Daoy (cell line): Measurements from ENCODE around the gene ST6GALNAC2. TPM values are rescaled to one million over a fixed set of nuclear protein-coding genes. Genes with fewer than 3 reads are reported as not detected.
"Not testable (repeated sequence)": the region's sequence is repeated elsewhere in the genome, so short reads cannot be mapped to it uniquely, and the experiment has no call there.

ENCODE experiments used
- DNase-seq: peaks from one replicate; pipeline ENCODE4 v3.0.0-alpha.2; 2015; ENCODE audit warnings: low read depth
- total RNA-seq: library from RNA; depleted of rRNA; stranded (reverse); fragments of >200 nt; shearing (Covaris generic); gene quantifications from 2 replicates; pipeline ENCODE4 v1.2.3, GENCODE V29; 2014; rRNA removed

The ST6GALNAC2 gene
- total RNA-seq, 1 experiment from 2014 or later = 0.40 TPM

DNA sequence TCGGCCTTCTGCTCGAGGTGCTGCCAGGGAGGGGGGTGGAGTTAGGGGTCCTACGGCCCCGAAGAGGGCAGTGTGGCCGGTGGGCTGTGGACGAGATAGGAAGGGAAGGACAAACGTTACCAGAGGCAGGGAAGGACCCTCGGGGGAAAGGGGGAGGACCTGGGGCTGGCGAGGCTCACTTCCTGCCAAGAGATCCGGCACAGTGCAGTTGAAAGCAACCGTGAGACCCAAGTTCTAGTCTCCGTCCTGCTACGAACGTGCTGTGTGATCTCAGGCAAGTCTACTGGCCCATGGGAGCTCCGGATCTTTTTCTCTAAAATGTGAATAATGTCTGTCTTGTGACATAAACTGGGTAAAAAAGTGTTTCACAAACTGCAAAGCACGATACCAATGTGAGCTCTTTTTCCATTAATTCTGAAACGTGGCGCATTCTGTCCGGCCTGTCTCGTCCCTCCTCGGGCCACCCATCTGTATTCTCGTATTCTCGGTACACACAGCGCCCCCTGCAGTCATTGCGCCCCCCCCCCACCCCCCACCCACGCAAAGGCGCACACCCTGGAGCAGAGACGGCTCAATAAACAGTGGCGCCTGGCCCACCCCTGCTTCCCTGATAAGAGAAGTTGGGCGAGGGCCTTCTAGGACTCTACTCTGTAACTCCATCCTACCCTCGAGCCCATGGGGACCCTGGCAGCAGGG, 57.0 kb downstream of the ST6GALNAC2 start:
- peak; percentile 31 for DNase-seq

DNA sequence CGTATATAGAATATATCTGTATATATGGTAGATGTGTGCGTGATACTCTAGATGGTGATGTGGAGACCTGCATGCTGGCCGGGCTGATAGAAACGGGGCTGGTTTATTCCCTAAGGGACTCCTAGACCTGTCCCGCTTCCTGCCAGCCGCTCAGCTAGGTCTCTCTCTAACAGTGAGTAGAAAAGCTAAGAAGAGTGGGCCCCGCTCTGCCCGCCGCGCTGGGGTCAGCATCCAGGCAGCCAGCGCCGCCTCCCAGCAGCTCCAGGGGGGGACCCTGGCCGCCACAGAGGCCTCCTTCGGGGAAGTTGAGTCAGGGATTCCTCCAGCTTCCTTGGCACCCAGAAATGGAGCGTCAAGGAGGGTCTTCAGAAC, 57.5 kb downstream of the ST6GALNAC2 start:
- peak; percentile 41 for DNase-seq

DNA sequence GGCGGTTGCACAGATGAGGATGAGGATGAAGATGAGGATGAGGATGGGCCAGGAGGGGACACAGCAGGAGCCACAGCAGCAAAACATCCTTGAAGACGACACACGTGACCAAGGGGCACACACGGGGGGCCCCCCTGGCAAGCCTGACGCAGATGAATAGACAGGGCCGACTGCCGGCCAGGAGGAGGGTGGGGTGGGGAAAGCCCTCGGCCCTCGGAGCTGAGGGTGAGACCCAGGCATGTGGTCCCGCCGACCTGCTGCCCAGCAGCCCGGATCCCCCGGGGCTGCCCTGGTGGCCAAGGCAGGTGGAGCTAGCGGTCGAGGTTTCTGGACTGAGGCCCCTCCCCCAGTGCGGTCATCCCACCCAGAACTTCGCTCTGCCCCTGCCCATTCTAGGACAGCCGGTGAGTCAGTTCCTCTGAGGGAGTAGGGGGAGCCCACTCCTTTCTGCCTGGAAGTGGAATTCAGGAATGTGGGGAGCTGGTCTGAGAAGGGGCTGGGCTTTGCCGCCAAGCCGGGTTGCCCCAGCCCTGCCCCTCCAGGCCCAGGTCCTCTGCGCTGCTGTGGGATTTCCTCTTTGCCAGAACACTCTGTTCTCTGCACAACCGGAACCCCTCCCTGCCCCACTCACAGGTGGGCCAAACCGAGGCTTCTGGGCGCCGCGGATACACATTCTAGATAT, 58.1 kb downstream of the ST6GALNAC2 start:
- peak; percentile 93 for DNase-seq

DNA sequence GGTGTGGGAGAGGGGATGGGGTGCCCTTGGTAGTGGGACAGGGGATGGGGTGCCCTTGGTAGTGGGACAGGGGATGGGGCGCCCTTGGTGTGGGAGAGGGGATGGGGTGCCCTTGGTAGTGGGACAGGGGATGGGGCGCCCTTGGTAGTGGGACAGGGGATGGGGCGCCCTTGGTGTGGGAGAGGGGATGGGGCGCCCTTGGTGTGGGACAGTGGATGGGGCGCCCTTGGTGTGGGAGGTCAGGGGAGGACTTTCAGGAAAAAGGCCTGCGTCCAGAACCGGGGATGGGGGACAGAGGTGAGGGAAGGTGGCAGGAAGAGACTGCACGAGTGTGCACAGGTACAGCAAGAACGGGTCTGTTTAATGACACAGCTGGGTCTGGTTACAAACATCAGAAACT, 58.6 kb downstream of the ST6GALNAC2 start:
- DNase-seq = not testable (repeated sequence)

DNA sequence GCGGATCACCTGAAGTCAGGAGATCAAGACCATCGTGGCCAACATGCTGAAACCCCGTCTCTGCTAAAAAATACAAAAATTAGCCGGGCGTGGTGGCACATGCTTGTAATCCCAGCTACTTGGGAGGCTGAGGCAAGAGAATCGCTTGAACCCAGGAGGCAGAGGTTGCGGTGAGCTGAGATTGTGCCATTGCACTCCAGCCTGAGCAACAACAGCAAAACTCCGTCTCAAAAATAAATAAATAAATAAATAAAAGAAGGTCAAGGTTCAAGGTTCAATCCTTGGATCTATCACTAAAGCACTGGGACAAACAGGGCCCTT, 60.2 kb downstream of the ST6GALNAC2 start:
- DNase-seq = not testable (repeated sequence)

DNA sequence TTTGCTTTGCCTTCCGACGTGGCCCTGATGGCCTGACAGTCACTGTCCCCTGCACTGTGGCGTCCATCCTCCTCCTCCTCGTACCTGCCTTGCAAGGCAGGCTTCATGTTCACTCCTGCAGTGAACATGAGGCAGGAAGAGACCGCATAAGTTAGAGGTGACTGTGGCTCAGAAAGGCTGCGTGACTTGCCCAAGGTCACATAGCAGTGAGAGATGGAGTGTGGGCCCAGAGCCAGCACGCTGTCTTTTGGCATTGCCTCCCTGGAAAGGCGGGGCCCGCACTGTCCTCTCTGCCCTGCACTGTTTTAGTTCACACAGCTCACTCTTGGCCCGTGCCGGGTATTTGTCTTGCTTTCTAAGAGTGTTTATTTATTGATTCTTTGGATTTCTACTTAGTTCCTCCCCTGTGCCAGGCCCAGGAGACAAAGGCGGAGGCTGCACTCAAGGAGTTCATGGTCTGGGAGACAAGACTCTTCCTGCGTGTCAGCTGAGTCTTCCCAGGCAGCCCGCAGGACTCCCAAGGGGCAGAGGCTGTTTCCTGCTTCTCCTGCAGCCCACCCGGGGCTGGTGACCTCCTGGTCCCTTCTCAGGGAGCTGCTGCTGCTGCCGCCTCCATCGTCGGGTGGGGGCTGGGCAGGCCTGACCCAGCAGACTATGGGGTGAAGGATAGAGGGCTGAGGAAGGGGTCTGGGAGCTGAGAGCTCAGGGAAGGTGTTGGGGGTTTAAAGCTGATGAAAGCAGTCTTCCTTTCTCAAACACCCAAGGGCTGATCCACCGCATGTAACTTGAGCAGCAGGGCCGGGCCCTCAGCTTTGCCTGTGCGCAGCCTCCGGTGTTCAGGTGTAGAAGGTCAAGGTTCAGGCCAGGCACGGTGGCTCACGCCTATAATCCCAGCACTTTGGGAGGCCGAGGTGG, 60.8 kb downstream of the ST6GALNAC2 start:
- DNase-seq = peak; percentile 56

DNA sequence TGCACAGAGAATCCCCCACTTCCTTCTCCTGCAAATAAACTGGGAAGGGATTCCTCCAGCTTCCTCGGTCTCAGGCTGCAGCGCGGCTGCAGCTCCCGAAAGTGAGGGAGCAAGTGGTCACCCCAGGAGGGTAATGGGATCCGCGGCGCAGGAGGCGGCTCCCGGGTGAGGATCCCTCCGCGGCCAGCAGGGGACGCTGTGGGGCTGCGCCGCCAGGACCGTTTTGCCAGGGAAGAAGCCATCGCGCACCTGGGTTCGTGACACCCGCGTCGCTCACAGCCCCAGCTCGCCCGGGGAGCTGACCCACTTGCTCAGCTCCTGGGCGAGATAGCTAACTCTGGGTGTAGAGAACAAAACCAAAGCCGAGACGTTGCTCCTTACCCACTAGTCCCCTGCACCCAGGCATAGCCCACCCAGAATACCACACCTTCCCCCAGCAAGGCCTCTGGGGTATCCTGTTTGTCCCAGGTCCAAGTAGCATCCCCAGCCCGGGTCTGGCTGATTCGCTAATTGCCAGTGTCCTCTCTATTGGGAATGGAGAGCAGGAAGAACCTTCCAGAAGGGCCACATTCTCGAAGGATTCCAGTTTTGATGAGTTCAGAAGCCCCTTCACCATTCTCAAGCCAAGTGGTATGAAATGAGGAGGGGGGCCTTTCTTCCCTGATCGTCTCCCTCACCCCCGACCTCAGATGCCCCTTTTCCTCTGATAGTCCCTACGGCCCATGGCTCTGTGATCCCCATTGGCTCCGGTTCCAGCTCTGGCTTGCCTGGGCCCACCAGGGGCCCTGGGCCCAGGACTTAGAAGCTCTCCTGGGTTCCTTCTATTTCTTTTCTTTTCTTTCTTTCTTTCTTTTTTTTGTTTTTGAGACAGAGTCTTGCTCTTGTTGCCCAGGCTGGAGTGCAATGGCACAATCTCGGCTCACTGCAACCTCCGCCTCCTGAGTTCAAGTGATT, 62.3 kb downstream of the ST6GALNAC2 start:
- peak; percentile 76 for DNase-seq

DNA sequence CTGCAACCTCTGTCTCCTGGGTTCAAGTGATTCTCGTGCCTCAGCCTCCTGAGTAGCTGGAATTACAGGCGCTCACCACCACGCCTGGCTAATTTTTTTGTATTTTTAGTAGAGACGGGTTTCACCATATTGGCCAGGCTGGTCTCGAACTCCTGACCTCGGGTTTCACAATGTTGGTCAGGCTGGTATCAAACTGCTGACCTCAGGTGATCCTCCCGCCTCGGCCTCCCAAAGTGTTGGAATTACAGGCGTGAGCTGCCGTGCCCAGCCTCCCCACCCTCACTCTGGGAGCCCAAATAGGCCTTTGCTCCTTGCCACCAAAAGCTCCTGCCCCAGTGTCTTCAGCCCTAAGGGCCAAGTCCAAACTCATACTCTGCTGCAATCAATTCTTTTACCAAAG, 64.0 kb downstream of the ST6GALNAC2 start:
- DNase-seq = not testable (repeated sequence)

DNA sequence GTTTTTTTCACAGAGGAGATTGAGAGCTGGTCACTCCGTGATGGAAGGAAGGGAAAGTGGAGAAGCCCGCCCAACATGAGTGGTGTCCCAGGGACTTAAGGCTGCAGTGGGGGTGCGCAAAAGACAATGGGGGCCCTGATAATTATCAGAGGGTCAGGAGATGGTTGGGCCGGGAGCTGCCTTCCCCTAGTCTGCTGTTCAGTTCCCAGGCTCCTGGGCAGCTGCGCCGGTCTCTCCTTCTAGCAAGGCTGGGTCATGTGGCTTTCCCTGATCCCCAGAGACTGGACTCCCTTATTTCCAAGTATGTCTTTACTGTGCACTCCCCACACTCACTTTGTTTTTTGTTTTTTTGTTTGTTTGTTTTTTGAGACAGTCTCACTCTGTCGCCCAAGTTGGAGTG, 64.4 kb downstream of the ST6GALNAC2 start:
- DNase-seq = no peak

DNA sequence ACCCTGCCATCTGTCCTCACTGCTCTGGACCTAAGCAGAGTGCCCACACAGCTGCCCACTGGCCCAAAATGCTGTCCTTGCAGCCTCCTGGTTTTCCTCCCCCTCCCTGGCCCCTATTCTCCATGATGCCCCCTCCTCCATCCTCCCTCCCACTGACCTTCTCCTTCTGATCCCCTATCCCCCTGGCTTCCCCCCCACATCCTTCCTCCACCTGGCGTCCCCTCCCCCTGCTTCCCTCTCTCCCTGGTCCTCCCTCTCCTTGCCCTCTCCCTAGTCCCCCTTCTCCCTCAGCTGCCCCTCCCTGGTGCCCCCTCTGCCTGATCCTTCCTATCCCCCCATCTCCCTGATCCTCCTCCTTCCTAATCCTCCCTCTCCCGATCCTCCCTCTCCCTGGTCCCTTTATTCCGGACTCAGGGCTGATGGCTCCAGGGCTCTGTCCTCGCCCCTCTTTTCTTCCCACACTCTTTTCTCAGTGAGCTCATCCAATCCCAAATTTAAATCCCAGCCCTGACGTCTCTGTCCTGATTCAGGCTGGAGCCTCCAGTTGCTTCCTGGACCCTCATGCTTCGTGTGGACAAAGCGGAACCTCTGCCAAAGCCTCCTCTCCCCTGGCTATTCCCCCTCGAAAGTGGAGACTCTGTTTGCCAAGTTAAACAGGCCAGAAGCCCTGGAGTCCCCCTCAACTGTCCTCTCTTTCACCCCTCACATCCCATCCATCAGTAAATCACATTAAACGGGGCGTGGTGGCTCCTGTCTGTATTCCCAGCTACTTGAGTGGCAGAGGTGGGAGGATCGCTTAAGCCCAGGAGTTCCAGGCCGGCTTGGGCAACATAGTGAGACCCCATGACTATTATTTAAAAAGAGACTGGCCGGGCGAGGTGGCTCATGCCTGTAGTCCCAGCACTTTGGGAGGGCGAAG, 66.4 kb downstream of the ST6GALNAC2 start:
- DNase-seq = no peak

DNA sequence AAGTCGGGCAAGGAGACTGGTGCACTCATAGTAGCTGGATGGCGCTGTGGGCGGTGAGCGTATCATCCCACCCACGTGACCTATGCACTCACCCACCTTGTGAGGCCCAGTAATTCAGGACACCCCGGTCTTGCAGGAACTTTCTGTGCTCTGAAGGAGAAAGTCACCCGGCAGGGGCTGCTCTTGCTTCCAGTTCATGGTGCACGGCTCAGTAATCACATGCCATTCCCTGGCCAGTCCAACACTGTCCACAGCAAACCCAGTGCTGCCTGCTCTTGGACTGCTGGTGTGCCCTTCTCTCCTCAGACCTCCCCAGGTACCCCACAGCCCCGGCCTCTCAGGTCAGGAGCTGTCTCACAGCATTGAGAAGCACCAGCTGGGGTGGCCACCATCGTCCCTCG, 68.0 kb downstream of the ST6GALNAC2 start:
- no peak for DNase-seq

Other genes starting within 250 kb of the ST6GALNAC2 start
- 30.3 and 39.2 TPM in 2 replicates for gene PRPSAP1, start 231.9 kb downstream of the ST6GALNAC2 start, total RNA-seq
- gene SPHK1, start 201.3 kb downstream of the ST6GALNAC2 start, total RNA-seq = 72.9 and 91.9 TPM in 2 replicates
- 19.2 and 24.7 TPM in 2 replicates for gene UBE2O, start 132.7 kb downstream of the ST6GALNAC2 start, total RNA-seq
- gene AANAT, start 118.3 kb downstream of the ST6GALNAC2 start, total RNA-seq = not detected in 2 replicates
- 26.6 and 35.5 TPM in 2 replicates for gene RHBDF2, start 84.4 kb downstream of the ST6GALNAC2 start, total RNA-seq
- 8.3 and 16.0 TPM in 2 replicates for gene CYGB, start 48.2 kb downstream of the ST6GALNAC2 start, total RNA-seq
- gene PRCD, start 45.8 kb downstream of the ST6GALNAC2 start, total RNA-seq = 0.51 TPM in 1 of 2 replicates, not detected in the other
- gene ST6GALNAC1, start 57.9 kb upstream of the ST6GALNAC2 start, total RNA-seq = not detected in 2 replicates
- 166 and 171 TPM in 2 replicates for gene MXRA7, start 125.1 kb upstream of the ST6GALNAC2 start, total RNA-seq
- gene JMJD6, start 140.7 kb upstream of the ST6GALNAC2 start, total RNA-seq = 36.2 and 38.9 TPM in 2 replicates
- 29.4 and 36.5 TPM in 2 replicates for gene METTL23, start 141.0 kb upstream of the ST6GALNAC2 start, total RNA-seq
- 359 and 429 TPM in 2 replicates for gene SRSF2, start 151.5 kb upstream of the ST6GALNAC2 start, total RNA-seq
- 21.4 and 37.6 TPM in 2 replicates for gene MFSD11, start 152.3 kb upstream of the ST6GALNAC2 start, total RNA-seq